ENCODE data around the gene SUN1. TPM values are rescaled to one million over a fixed set of nuclear protein-coding genes. Genes with fewer than 3 reads are reported as not detected.
"Not testable (repeated sequence)": the region's sequence is repeated elsewhere in the genome, so short reads cannot be mapped to it uniquely, and the experiment has no call there.

SUN1 gene
- total RNA-seq, 2 experiments from 2014 or later = 50.1 to 53.4 TPM

- H3K4me1 Mint-ChIP-seq = peaks cover 4% of the 10 kb centered on the region
- peaks cover 11% of the 10 kb centered on the region for H3K36me3 Mint-ChIP-seq
- no peak for DNase-seq
- H3K27me3 Mint-ChIP-seq = no peaks in the 10 kb centered on the region
- H3K4me3 Mint-ChIP-seq = no peak overlapping the region
- no peak overlapping the region for H3K27ac Mint-ChIP-seq
- no peaks in the 10 kb centered on the region for H3K9me3 Mint-ChIP-seq
Measured at GRCh38 chr7:800692-801091, 31.6 kb upstream of the SUN1 start.

GRCh38 chr7:801351-801750 lies 30.9 kb upstream of the SUN1 start:
- H3K27ac Mint-ChIP-seq = peak overlapping the region; percentile 42
- DNase-seq, H3K9me3 Mint-ChIP-seq, H3K36me3 Mint-ChIP-seq, H3K27me3 Mint-ChIP-seq, H3K4me3 Mint-ChIP-seq, H3K4me1 Mint-ChIP-seq: not testable (repeated sequence)

GRCh38 chr7:801940-802381 lies 30.3 kb upstream of the SUN1 start:
- Mint-ChIP-seq H3K27me3 (no peaks in the 10 kb centered on the region), H3K36me3 (peaks cover 8% of the 10 kb centered on the region), H3K4me3 (no peak overlapping the region), H3K27ac (no peak overlapping the region), H3K4me1 (peaks cover 4% of the 10 kb centered on the region), H3K9me3 (no peaks in the 10 kb centered on the region)
- no peak for DNase-seq

- H3K9me3 Mint-ChIP-seq = peaks cover under 1% of the 10 kb centered on the region
- no peak overlapping the region for H3K4me3 Mint-ChIP-seq
- H3K27ac Mint-ChIP-seq = no peak overlapping the region
- H3K4me1 Mint-ChIP-seq = peaks cover 4% of the 10 kb centered on the region
- no peak for DNase-seq
- H3K27me3 Mint-ChIP-seq = no peaks in the 10 kb centered on the region
- H3K36me3 Mint-ChIP-seq = peaks cover 4% of the 10 kb centered on the region
Measured at GRCh38 chr7:802500-803242, 29.6 kb upstream of the SUN1 start.

DNA sequence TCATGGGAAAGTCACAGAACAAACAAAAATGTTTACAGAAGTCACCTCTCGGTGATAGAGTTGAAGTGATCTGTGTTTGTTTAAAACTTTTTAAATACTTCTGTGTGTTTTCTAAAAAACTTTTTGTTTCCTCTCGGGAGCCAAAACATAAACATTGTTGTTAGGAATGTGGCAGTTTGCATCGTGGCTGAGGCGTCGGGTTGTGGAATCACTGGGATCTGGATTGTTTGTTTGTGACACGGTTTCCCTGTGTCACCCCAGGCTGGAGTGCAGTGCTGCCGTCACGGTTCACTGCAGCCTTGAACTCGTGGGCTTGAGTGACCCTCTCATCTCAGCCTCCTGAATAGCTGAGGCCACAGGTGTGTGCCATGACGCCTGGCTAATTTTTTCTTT lies 29.0 kb upstream of the SUN1 start:
- no peak for DNase-seq
- Mint-ChIP-seq H3K36me3 (peaks cover under 1% of the 10 kb centered on the region), H3K27ac (no peak overlapping the region), H3K9me3 (peaks cover 3% of the 10 kb centered on the region), H3K27me3 (no peaks in the 10 kb centered on the region), H3K4me1 (peaks cover 4% of the 10 kb centered on the region), H3K4me3 (no peak overlapping the region)

DNA sequence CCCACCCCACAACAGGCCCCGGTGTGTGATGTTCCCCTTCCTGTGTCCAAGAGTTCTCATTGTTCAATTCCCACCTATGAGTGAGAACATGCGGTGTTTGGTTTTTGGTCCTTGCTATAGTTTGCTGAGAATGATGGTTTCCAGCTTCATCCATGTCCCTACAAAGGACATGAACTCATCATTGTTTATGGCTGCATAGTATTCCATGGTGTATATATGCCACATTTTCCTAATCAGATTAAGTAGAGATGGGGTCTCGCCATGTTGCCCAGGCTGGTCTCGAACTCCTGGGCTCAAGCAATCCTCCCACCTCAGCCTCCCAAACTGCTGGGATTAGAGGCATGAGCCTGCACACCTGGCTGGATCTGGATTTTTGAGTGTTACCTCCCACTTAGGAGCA lies 28.5 kb upstream of the SUN1 start:
- not testable (repeated sequence) for H3K27ac Mint-ChIP-seq, H3K4me1 Mint-ChIP-seq, H3K9me3 Mint-ChIP-seq, H3K27me3 Mint-ChIP-seq, H3K36me3 Mint-ChIP-seq, DNase-seq, H3K4me3 Mint-ChIP-seq

DNA sequence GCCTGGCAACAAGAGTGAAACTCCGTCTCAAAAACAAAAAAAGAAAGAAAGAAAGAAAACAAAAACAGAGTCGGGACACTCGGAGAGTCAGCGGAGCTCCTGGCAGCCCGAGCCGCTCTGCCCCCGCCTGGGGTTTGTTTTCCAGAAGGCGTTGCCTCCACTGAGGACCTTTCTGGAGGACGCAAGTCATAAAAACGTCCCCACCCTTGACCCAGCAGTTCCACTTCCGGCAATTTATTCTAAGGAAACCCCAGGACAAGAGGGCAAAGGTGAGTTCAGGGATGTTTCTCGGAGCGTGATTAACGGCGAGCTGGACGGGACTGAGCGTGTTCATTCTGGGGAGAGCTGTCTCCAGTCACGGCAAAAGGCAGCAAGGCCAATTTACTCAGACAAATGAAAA lies 27.0 kb upstream of the SUN1 start:
- peaks cover 6% of the 10 kb centered on the region for H3K36me3 Mint-ChIP-seq
- H3K27me3 Mint-ChIP-seq = no peaks in the 10 kb centered on the region
- no peak overlapping the region for H3K27ac Mint-ChIP-seq
- no peak for DNase-seq
- peaks cover 4% of the 10 kb centered on the region for H3K4me1 Mint-ChIP-seq
- peaks cover 5% of the 10 kb centered on the region for H3K9me3 Mint-ChIP-seq
- no peak overlapping the region for H3K4me3 Mint-ChIP-seq

DNA sequence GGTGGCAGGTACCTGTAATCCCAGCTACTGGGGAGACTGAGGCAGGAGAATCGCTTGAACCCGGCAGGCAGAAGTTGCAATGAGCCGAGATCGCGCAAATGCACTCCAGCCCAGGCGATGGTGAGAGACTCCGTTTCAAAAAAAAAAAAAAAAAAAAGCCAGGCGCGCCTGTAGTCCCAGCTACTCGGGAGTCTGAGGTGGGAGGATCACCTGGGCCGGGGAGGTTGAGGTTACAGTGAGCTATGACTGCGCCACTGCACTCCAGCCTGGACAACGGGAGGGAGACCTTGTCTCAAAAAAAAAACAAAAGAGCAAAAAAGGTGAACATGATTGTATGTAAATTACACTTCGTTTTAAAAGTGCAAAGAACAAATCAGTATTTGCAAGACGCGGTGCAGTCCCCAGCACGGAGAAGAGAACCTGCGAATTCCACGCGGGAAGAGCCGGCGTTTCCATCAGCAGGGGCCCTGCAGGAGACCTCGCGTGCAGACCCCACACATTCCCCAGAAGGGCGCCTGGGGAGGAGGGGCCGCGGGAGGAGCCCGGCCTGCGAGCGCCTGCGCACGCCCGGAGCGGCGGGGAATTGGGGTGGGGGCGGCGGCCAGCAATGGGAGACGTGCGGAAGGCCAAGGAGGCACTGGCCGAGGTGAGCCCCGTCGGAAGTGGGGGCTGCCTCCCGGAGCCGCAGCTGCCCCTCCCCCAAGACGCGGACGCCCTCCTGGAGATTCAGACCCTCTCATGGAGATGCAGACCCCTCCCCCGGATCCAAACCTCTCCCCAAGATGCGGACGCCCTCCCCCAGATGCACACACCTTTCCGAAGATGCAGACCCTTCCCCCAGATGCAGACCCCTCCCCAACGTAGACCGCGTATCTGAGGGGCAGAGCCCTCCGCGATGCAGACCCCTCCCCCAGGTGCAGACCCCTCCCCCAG lies 16.7 kb upstream of the SUN1 start:
- peak; percentile 34 for DNase-seq
- Mint-ChIP-seq H3K4me3 (peak overlapping the region; percentile 77), H3K27ac (no peak overlapping the region), H3K4me1 (peaks cover 47% of the 10 kb centered on the region), H3K9me3 (no peaks in the 10 kb centered on the region), H3K27me3 (peaks cover 19% of the 10 kb centered on the region), H3K36me3 (peaks cover 31% of the 10 kb centered on the region)

DNA sequence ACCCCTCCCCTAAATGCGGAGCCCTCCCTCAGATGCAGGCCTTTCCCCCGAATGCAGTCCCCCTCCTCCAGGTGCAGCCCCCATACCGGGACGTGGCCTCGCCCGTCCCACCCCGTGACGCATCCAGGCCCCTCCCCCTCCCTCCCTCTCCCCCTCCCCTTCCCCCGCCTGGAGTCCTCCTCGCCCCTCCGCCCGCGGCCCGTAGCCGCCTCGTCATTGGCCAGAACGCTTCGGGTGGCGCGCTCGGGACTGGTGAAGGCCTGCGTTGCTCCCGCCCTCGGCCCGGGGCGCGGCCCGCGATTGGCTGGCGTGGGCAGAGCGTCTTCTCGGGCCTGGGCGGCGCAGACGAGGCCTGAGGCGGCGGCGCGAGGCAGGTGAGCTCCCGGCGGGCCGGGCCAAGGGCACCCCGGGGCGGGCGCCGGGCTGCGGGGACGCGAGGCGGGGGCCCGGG lies 16.0 kb upstream of the SUN1 start:
- Mint-ChIP-seq H3K27ac (no peak overlapping the region), H3K27me3 (peaks cover 19% of the 10 kb centered on the region), H3K4me3 (peak overlapping the region; percentile 77), H3K36me3 (peaks cover 32% of the 10 kb centered on the region), H3K9me3 (no peaks in the 10 kb centered on the region), H3K4me1 (peaks cover 53% of the 10 kb centered on the region)
- peak; percentile 99 for DNase-seq

GRCh38 chr7:816751-817671 lies 15.3 kb upstream of the SUN1 start:
- Mint-ChIP-seq H3K4me3 (peak overlapping the region; percentile 91), H3K27me3 (peaks cover 16% of the 10 kb centered on the region), H3K27ac (peak overlapping the region; percentile 83), H3K36me3 (peaks cover 32% of the 10 kb centered on the region), H3K9me3 (no peaks in the 10 kb centered on the region), H3K4me1 (peaks cover 56% of the 10 kb centered on the region)
- peak; percentile 73 for DNase-seq

- peaks cover 32% of the 10 kb centered on the region for H3K36me3 Mint-ChIP-seq
- peak overlapping the region; percentile 91 for H3K4me3 Mint-ChIP-seq
- peaks cover 10% of the 10 kb centered on the region for H3K27me3 Mint-ChIP-seq
- peaks cover 49% of the 10 kb centered on the region for H3K4me1 Mint-ChIP-seq
- H3K9me3 Mint-ChIP-seq = no peaks in the 10 kb centered on the region
- no peak for DNase-seq
- peak overlapping the region; percentile 11 for H3K27ac Mint-ChIP-seq
Measured at GRCh38 chr7:818031-818699, 14.1 kb upstream of the SUN1 start.

GRCh38 chr7:820341-820740 lies 11.9 kb upstream of the SUN1 start:
- no peak overlapping the region for H3K27ac Mint-ChIP-seq
- DNase-seq = no peak

DNA sequence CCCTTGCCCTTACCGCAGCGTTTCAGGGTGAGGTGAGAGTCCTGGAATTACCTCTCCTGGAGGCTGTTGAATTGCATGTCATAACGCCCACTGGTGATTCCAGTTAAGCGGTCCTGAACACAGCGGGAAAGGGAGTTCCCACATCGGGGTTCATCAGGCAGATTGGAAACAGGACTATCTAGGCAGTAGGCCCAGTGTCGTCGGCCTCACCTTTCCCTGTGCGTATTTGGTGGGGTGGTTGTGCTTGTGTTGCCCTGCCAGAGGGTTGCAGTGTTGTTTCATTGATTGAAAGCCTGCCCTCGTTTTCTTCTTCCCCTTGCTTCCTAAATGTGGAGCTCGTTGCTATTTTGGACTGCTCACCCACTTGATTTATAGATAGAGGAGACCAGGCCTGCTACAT lies 10.6 kb upstream of the SUN1 start:
- Mint-ChIP-seq H3K9me3 (no peaks in the 10 kb centered on the region), H3K4me1 (peaks cover 36% of the 10 kb centered on the region), H3K4me3 (no peak overlapping the region), H3K27ac (no peak overlapping the region), H3K36me3 (peaks cover 39% of the 10 kb centered on the region), H3K27me3 (no peaks in the 10 kb centered on the region)
- DNase-seq = no peak

More at GRCh38 chr7:820341-820740, 11.9 kb upstream of the SUN1 start:
- H3K9me3 Mint-ChIP-seq = no peaks in the 10 kb centered on the region
- H3K36me3 Mint-ChIP-seq = peaks cover 32% of the 10 kb centered on the region
- H3K4me3 Mint-ChIP-seq = no peak overlapping the region
- H3K4me1 Mint-ChIP-seq = peaks cover 40% of the 10 kb centered on the region
- H3K27me3 Mint-ChIP-seq = no peaks in the 10 kb centered on the region

- Mint-ChIP-seq H3K36me3 (peaks cover 34% of the 10 kb centered on the region), H3K4me3 (no peak overlapping the region), H3K4me1 (peaks cover 31% of the 10 kb centered on the region), H3K27ac (no peak overlapping the region), H3K27me3 (no peaks in the 10 kb centered on the region), H3K9me3 (no peaks in the 10 kb centered on the region)
- no peak for DNase-seq
Measured at GRCh38 chr7:822692-823276, 9.5 kb upstream of the SUN1 start.

Data from activated naive CD8-positive, alpha-beta T cell treated with anti-CD3 and anti-CD28 coated beads for 36 hours (primary cell).